Activated CD4-positive, alpha-beta T cell treated with anti-CD3 and anti-CD28 coated beads, Interleukin-2, amount 50 U/mL, for 16 hours (primary cell): ENCODE measurements around the gene YAP1.
A peak's percentile ranks its signal among the peaks of the same experiment; 100 is the strongest.
"Not testable (repeated sequence)": the region's sequence is repeated elsewhere in the genome, so short reads cannot be mapped to it uniquely, and the experiment has no call there.

Source experiments
- DNase-seq: peaks from one replicate; pipeline ENCODE4 v3.0.0-alpha.2; 2020

YAP1 gene

GRCh38 chr11:102244681-102245409, 134.6 kb downstream of the YAP1 start:
- no peak for DNase-seq

GRCh38 chr11:102251423-102251822, 141.2 kb downstream of the YAP1 start:
- DNase-seq = no peak

- no peak for DNase-seq
Measured at GRCh38 chr11:102252339-102252891, 142.2 kb downstream of the YAP1 start.

- no peak for DNase-seq
Measured at GRCh38 chr11:102253020-102253715, 142.9 kb downstream of the YAP1 start.

GRCh38 chr11:102254047-102254446, 143.8 kb downstream of the YAP1 start:
- DNase-seq = no peak

- DNase-seq = no peak
Measured at GRCh38 chr11:102256251-102256650, 146.0 kb downstream of the YAP1 start.

GRCh38 chr11:102260241-102260640, 150.0 kb downstream of the YAP1 start:
- DNase-seq = no peak

- no peak for DNase-seq
Measured at GRCh38 chr11:102263379-102264003, 153.2 kb downstream of the YAP1 start.

GRCh38 chr11:102264704-102265103, 154.5 kb downstream of the YAP1 start:
- not testable (repeated sequence) for DNase-seq

- DNase-seq = no peak
Measured at GRCh38 chr11:102266099-102266498, 155.9 kb downstream of the YAP1 start.

GRCh38 chr11:102267609-102268008, 157.4 kb downstream of the YAP1 start:
- no peak for DNase-seq

- peak; percentile 71 for DNase-seq
Measured at GRCh38 chr11:102268083-102268984, 158.1 kb downstream of the YAP1 start.

- DNase-seq = no peak
Measured at GRCh38 chr11:102268985-102269470, 158.8 kb downstream of the YAP1 start.

- DNase-seq = peak; percentile 3
Measured at GRCh38 chr11:102269927-102270326, 159.7 kb downstream of the YAP1 start.

GRCh38 chr11:102272047-102272824, 162.0 kb downstream of the YAP1 start:
- DNase-seq = no peak

GRCh38 chr11:102274628-102275027, 164.4 kb downstream of the YAP1 start:
- no peak for DNase-seq

- DNase-seq = no peak
Measured at GRCh38 chr11:102276362-102276761, 166.1 kb downstream of the YAP1 start.

- DNase-seq = no peak
Measured at GRCh38 chr11:102276783-102277182, 166.5 kb downstream of the YAP1 start.

- peak; percentile 37 for DNase-seq
Measured at GRCh38 chr11:102279641-102280170, 169.5 kb downstream of the YAP1 start.

GRCh38 chr11:102280245-102280833, 170.1 kb downstream of the YAP1 start:
- DNase-seq = no peak
